Thymus (tissue), 14 donors: Measurements from ENCODE around the gene TTL. TPM values are rescaled to one million over a fixed set of nuclear protein-coding genes. Genes with fewer than 3 reads are reported as not detected.
"Not testable (repeated sequence)": the region's sequence is repeated elsewhere in the genome, so short reads cannot be mapped to it uniquely, and the experiment has no call there.

Experiments
- DNase-seq, 9 donors: peaks; one replicate each; pipeline ENCODE4 v3.0.0-alpha.2; 2013; ENCODE audit warnings: low spot score in 9 of 9, low read depth in 6 of 9, missing footprints in 1 of 9
- H3K27ac ChIP-seq, 2 donors: one replicate each; pipeline ENCODE4 v1.5.1; 2013; ENCODE audit warnings: control low read depth in 1 of 2, low read depth in 1 of 2, low read length in 1 of 2, mild to moderate bottlenecking in 1 of 2, moderate library complexity in 1 of 2
- H3K27me3 ChIP-seq, 2 donors: one replicate each; pipeline ENCODE4 v1.5.1; 2013; ENCODE audit warnings: low read length in 1 of 2; ENCODE audit not compliant: control insufficient read depth in 2 of 2, insufficient read depth in 1 of 2
- H3K36me3 ChIP-seq, 2 donors: one replicate each; pipeline ENCODE4 v1.5.1; 2013; ENCODE audit warnings: low read length in 1 of 2, mild to moderate bottlenecking in 1 of 2, moderate library complexity in 1 of 2; ENCODE audit not compliant: control insufficient read depth in 2 of 2, insufficient read depth in 2 of 2
- H3K4me1 ChIP-seq, 2 donors: one replicate each; pipeline ENCODE4 v1.5.1; 2013; ENCODE audit warnings: low read length in 2 of 2; ENCODE audit not compliant: control insufficient read depth in 2 of 2, insufficient read depth in 2 of 2
- H3K4me3 ChIP-seq, 2 donors: one replicate each; pipeline ENCODE4 v1.5.1; 2013; ENCODE audit warnings: low read length in 2 of 2, control low read depth in 1 of 2, mild to moderate bottlenecking in 1 of 2
- H3K9me3 ChIP-seq, 2 donors: one replicate each; pipeline ENCODE4 v1.5.1; 2013; ENCODE audit warnings: low read length in 1 of 2, mild to moderate bottlenecking in 1 of 2; ENCODE audit not compliant: control insufficient read depth in 2 of 2, insufficient read depth in 1 of 2
- WGBS: extraction: QIAGEN DNeasy Blood & Tissue Kit; methylation state at CpG from one replicate; pipeline ENCODE4 v1.1.7; 2013; 5-methylcytosine and 5-hydroxymethylcytosine counted together
- long read RNA-seq, 10 donors: transcript quantifications; one replicate each; lab custom pipeline, GENCODE V29; 2026
- polyA plus RNA-seq: library from polyadenylated mRNA; stranded (reverse); fragments of 200-250 nt; gene quantifications from one replicate; pipeline ENCODE4 v1.2.3, GENCODE V29; 2013
- total RNA-seq: library from RNA; stranded (reverse); fragments of 120-200 nt; gene quantifications from one replicate; pipeline ENCODE4 v1.2.4, GENCODE V29; 2013
- donor health status: healthy.

The TTL gene
- total RNA-seq (13.5 TPM), polyA plus RNA-seq (18.7 TPM)
- long read RNA-seq, donor 1, full-length matches to known transcripts: 1 of 1 reads
- long read RNA-seq, donor 1, partial matches to known transcripts: 0 of 1 reads
- long read RNA-seq, donor 1, other reads (novel, unspliced or antisense): 0 of 1 reads
- long read RNA-seq, donor 2, full-length matches to known transcripts: 4 of 4 reads
- long read RNA-seq, donor 2, partial matches to known transcripts: 0 of 4 reads
- long read RNA-seq, donor 2, other reads (novel, unspliced or antisense): 0 of 4 reads
- long read RNA-seq, donor 3, full-length matches to known transcripts: 1 of 1 reads
- long read RNA-seq, donor 3, partial matches to known transcripts: 0 of 1 reads
- long read RNA-seq, donor 3, other reads (novel, unspliced or antisense): 0 of 1 reads
- long read RNA-seq, donor 4: 0 reads
- long read RNA-seq, donor 5, full-length matches to known transcripts: 3 of 3 reads
- long read RNA-seq, donor 5, partial matches to known transcripts: 0 of 3 reads
- long read RNA-seq, donor 5, other reads (novel, unspliced or antisense): 0 of 3 reads
- long read RNA-seq, donor 6, full-length matches to known transcripts: 2 of 2 reads
- long read RNA-seq, donor 6, partial matches to known transcripts: 0 of 2 reads
- long read RNA-seq, donor 6, other reads (novel, unspliced or antisense): 0 of 2 reads
- long read RNA-seq, donor 7, full-length matches to known transcripts: 1 of 1 reads
- long read RNA-seq, donor 7, partial matches to known transcripts: 0 of 1 reads
- long read RNA-seq, donor 7, other reads (novel, unspliced or antisense): 0 of 1 reads
- long read RNA-seq, donor 8: 0 reads
- long read RNA-seq, donor 9: 0 reads
- long read RNA-seq, donor 10, full-length matches to known transcripts: 3 of 3 reads
- long read RNA-seq, donor 10, partial matches to known transcripts: 0 of 3 reads
- long read RNA-seq, donor 10, other reads (novel, unspliced or antisense): 0 of 3 reads

GRCh38 chr2:112481528-112482233, at the start of gene TTL:
Gene TTL (plus strand): TSS chr2:112482156. CDS start chr2:112482345, 189 bp downstream.
- peaks cover 15 to 18% of the 10 kb centered on the region in 2 donors for H3K4me1 ChIP-seq
- H3K9me3 ChIP-seq: no peaks in the 10 kb centered on the region
- WGBS: under 1% methylated on average over 81 of the region's 82 CpGs
- DNase-seq: peak in 7 of 9 donors; percentile 48 to 89 (median 71)
- no peaks in the 10 kb centered on the region for H3K27me3 ChIP-seq
- peaks cover 9 to 10% of the 10 kb centered on the region in 2 donors for H3K36me3 ChIP-seq
- peak within 1 kb of the TSS; percentile 93 to 94 for H3K4me3 ChIP-seq
- H3K27ac ChIP-seq: peak within 1 kb of the TSS; percentile 81 to 84

- H3K27me3 ChIP-seq, H3K27ac ChIP-seq, H3K36me3 ChIP-seq, H3K9me3 ChIP-seq, H3K4me1 ChIP-seq: not testable (repeated sequence)
- 18% methylated on average over 22 of the region's 22 CpGs for WGBS
- H3K4me3 ChIP-seq: peak overlapping the region; percentile 18 to 51
- DNase-seq: peak in 1 of 9 donors; percentile 2
Measured at GRCh38 chr2:112432390-112432734, 49.6 kb upstream of the TTL start.

GRCh38 chr2:112432735-112433479, 49.0 kb upstream of the TTL start:
- not testable (repeated sequence) for H3K36me3 ChIP-seq, H3K4me1 ChIP-seq, H3K27me3 ChIP-seq, H3K9me3 ChIP-seq
- Histone ChIP-seq H3K4me3 (peak overlapping the region; percentile 32 to 51), H3K27ac (peak overlapping the region in 1 of 2 donors; percentile 52)
- WGBS: 4% methylated on average over 94 of the region's 98 CpGs
- peak in 2 of 9 donors; percentile 8 to 35 for DNase-seq

- Histone ChIP-seq H3K27ac (peak within 1 kb of the TSS in 1 of 2 donors; percentile 52), H3K4me3 (peak within 1 kb of the TSS; percentile 32 to 51)
- H3K36me3 ChIP-seq, H3K27me3 ChIP-seq, H3K4me1 ChIP-seq, H3K9me3 ChIP-seq: not testable (repeated sequence)
- 0% methylated on average over 17 of the region's 26 CpGs for WGBS
- DNase-seq: peak; percentile 47 to 92 (median 76)
Measured at GRCh38 chr2:112433480-112433879, 48.5 kb upstream of the TTL start, which contains the start of gene RGPD8. Gene RGPD8 (minus strand): TSS chr2:112433645. CDS start chr2:112433453, 192 bp downstream.

GRCh38 chr2:112433932-112434730, 47.8 kb upstream of the TTL start:
- DNase-seq: no peak

GRCh38 chr2:112434890-112435715, 46.9 kb upstream of the TTL start:
- H3K27ac ChIP-seq, DNase-seq, H3K36me3 ChIP-seq, H3K27me3 ChIP-seq, H3K4me3 ChIP-seq, H3K4me1 ChIP-seq, H3K9me3 ChIP-seq: not testable (repeated sequence)
- WGBS: 93% methylated on average over 33 of the region's 33 CpGs

More at GRCh38 chr2:112433932-112434730, 47.8 kb upstream of the TTL start:
- Histone ChIP-seq H3K27ac (no peak overlapping the region), H3K4me1 (peaks cover 0 to 2% of the 10 kb centered on the region in 2 donors), H3K4me3 (no peak overlapping the region), H3K36me3 (no peaks in the 10 kb centered on the region), H3K9me3 (no peaks in the 10 kb centered on the region), H3K27me3 (no peaks in the 10 kb centered on the region)
- WGBS: 86% methylated on average over 31 of the region's 31 CpGs

- DNase-seq: not testable (repeated sequence)
Measured at GRCh38 chr2:112435716-112436431, 46.1 kb upstream of the TTL start.

More at GRCh38 chr2:112435716-112436431, 46.1 kb upstream of the TTL start:
- H3K27ac ChIP-seq, H3K4me1 ChIP-seq, H3K4me3 ChIP-seq, H3K27me3 ChIP-seq, H3K36me3 ChIP-seq, H3K9me3 ChIP-seq: not testable (repeated sequence)
- WGBS: 97% methylated on average over 18 of the region's 18 CpGs
